IPS-18a (cell line): Measurements from ENCODE around the gene CDV3.

Experiments used
- H3K27ac ChIP-seq: one replicate; pipeline ENCODE4 v1.5.1; 2013; ENCODE audit warnings: low read length
- H3K27me3 ChIP-seq: one replicate; pipeline ENCODE4 v1.6.1; 2013; ENCODE audit warnings: mild to moderate bottlenecking, low read length; ENCODE audit not compliant: control insufficient read depth, insufficient read depth
- H3K36me3 ChIP-seq: one replicate; pipeline ENCODE4 v1.6.1; 2013; ENCODE audit warnings: low read depth, low read length; ENCODE audit not compliant: control insufficient read depth
- H3K4me1 ChIP-seq: one replicate; pipeline ENCODE4 v1.6.1; 2013; ENCODE audit warnings: low read depth, low read length; ENCODE audit not compliant: control insufficient read depth
- H3K4me3 ChIP-seq: one replicate; pipeline ENCODE4 v1.5.1; 2013; ENCODE audit warnings: low read length
- H3K9ac ChIP-seq: one replicate; pipeline ENCODE4 v1.6.1; 2013; ENCODE audit warnings: mild to moderate bottlenecking, low read length, moderate library complexity
- H3K9me3 ChIP-seq: one replicate; pipeline ENCODE4 v1.6.1; 2013; ENCODE audit warnings: low read depth, low read length; ENCODE audit not compliant: control insufficient read depth

CDV3 gene

GRCh38 chr3:133588784-133589465 lies 15.4 kb downstream of the CDV3 start:
- H3K36me3 ChIP-seq, result peaks cover 56% of the 10 kb centered on the region
- no peak overlapping the region for H3K27ac ChIP-seq

GRCh38 chr3:133589503-133589902 lies 16.0 kb downstream of the CDV3 start:
- H3K9me3 ChIP-seq, result no peaks in the 10 kb centered on the region
- H3K36me3 ChIP-seq, result peaks cover 50% of the 10 kb centered on the region
- no peaks in the 10 kb centered on the region for H3K4me1 ChIP-seq
- no peak overlapping the region for H3K27ac ChIP-seq
- H3K4me3 ChIP-seq, result no peak overlapping the region
- no peaks in the 10 kb centered on the region for H3K27me3 ChIP-seq
- no peak overlapping the region for H3K9ac ChIP-seq

More at GRCh38 chr3:133588784-133589465, 15.4 kb downstream of the CDV3 start:
- Histone ChIP-seq H3K9me3 (no peaks in the 10 kb centered on the region), H3K9ac (no peak overlapping the region), H3K4me1 (no peaks in the 10 kb centered on the region), H3K4me3 (no peak overlapping the region), H3K27me3 (no peaks in the 10 kb centered on the region)

GRCh38 chr3:133591271-133591742 lies 17.8 kb downstream of the CDV3 start:
- no peak overlapping the region for H3K27ac ChIP-seq
- no peaks in the 10 kb centered on the region for H3K27me3 ChIP-seq
- H3K9ac ChIP-seq, result no peak overlapping the region
- H3K9me3 ChIP-seq, result no peaks in the 10 kb centered on the region
- H3K4me3 ChIP-seq, result no peak overlapping the region
- no peaks in the 10 kb centered on the region for H3K4me1 ChIP-seq
- peaks cover 35% of the 10 kb centered on the region for H3K36me3 ChIP-seq

GRCh38 chr3:133592843-133593242 lies 19.4 kb downstream of the CDV3 start:
- Histone ChIP-seq H3K27ac (no peak overlapping the region), H3K36me3 (peaks cover 20% of the 10 kb centered on the region), H3K9ac (no peak overlapping the region), H3K4me3 (no peak overlapping the region), H3K9me3 (no peaks in the 10 kb centered on the region), H3K4me1 (no peaks in the 10 kb centered on the region), H3K27me3 (no peaks in the 10 kb centered on the region)

- Histone ChIP-seq H3K4me1 (no peaks in the 10 kb centered on the region), H3K9ac (no peak overlapping the region), H3K4me3 (no peak overlapping the region), H3K27me3 (no peaks in the 10 kb centered on the region), H3K27ac (no peak overlapping the region), H3K36me3 (peaks cover 16% of the 10 kb centered on the region), H3K9me3 (no peaks in the 10 kb centered on the region)
These were observed 19.8 kb downstream of the CDV3 start for GRCh38 chr3:133593243-133593642.

- Histone ChIP-seq H3K27me3 (no peaks in the 10 kb centered on the region), H3K4me1 (no peaks in the 10 kb centered on the region), H3K27ac (no peak overlapping the region), H3K9ac (no peak overlapping the region), H3K36me3 (no peaks in the 10 kb centered on the region), H3K4me3 (no peak overlapping the region), H3K9me3 (no peaks in the 10 kb centered on the region)
These were observed 21.9 kb downstream of the CDV3 start for GRCh38 chr3:133595341-133595740.

GRCh38 chr3:133598405-133598804 lies 24.9 kb downstream of the CDV3 start:
- H3K36me3 ChIP-seq, result peaks cover 5% of the 10 kb centered on the region
- no peak overlapping the region for H3K27ac ChIP-seq
- no peaks in the 10 kb centered on the region for H3K27me3 ChIP-seq
- no peaks in the 10 kb centered on the region for H3K4me1 ChIP-seq
- no peak overlapping the region for H3K4me3 ChIP-seq
- H3K9ac ChIP-seq, result no peak overlapping the region
- no peaks in the 10 kb centered on the region for H3K9me3 ChIP-seq

- Histone ChIP-seq H3K36me3 (peaks cover 8% of the 10 kb centered on the region), H3K27ac (no peak overlapping the region), H3K4me3 (no peak overlapping the region)
These were observed 25.8 kb downstream of the CDV3 start for GRCh38 chr3:133599280-133599679.

GRCh38 chr3:133600572-133601081 lies 27.1 kb downstream of the CDV3 start:
- H3K27me3 ChIP-seq, result no peaks in the 10 kb centered on the region
- H3K4me1 ChIP-seq, result no peaks in the 10 kb centered on the region
- no peak overlapping the region for H3K9ac ChIP-seq
- H3K36me3 ChIP-seq, result peaks cover 8% of the 10 kb centered on the region
- H3K27ac ChIP-seq, result no peak overlapping the region
- H3K9me3 ChIP-seq, result no peaks in the 10 kb centered on the region
- H3K4me3 ChIP-seq, result no peak overlapping the region

More at GRCh38 chr3:133599280-133599679, 25.8 kb downstream of the CDV3 start:
- no peak overlapping the region for H3K9ac ChIP-seq
- H3K27me3 ChIP-seq, result no peaks in the 10 kb centered on the region
- no peaks in the 10 kb centered on the region for H3K9me3 ChIP-seq
- H3K4me1 ChIP-seq, result no peaks in the 10 kb centered on the region

- Histone ChIP-seq H3K36me3 (peaks cover 54% of the 10 kb centered on the region), H3K9me3 (no peaks in the 10 kb centered on the region), H3K4me3 (no peak overlapping the region), H3K4me1 (no peaks in the 10 kb centered on the region), H3K27me3 (no peaks in the 10 kb centered on the region), H3K27ac (no peak overlapping the region), H3K9ac (no peak overlapping the region)
These were observed 32.9 kb downstream of the CDV3 start for GRCh38 chr3:133606342-133606741.

GRCh38 chr3:133606902-133607301 lies 33.4 kb downstream of the CDV3 start:
- H3K9me3 ChIP-seq, result no peaks in the 10 kb centered on the region
- H3K4me3 ChIP-seq, result no peak overlapping the region
- peaks cover 59% of the 10 kb centered on the region for H3K36me3 ChIP-seq
- no peaks in the 10 kb centered on the region for H3K27me3 ChIP-seq
- H3K4me1 ChIP-seq, result no peaks in the 10 kb centered on the region
- no peak overlapping the region for H3K27ac ChIP-seq
- no peak overlapping the region for H3K9ac ChIP-seq

GRCh38 chr3:133607816-133608215 lies 34.3 kb downstream of the CDV3 start:
- Histone ChIP-seq H3K9ac (no peak overlapping the region), H3K4me1 (no peaks in the 10 kb centered on the region), H3K36me3 (peaks cover 64% of the 10 kb centered on the region), H3K27ac (no peak overlapping the region), H3K4me3 (no peak overlapping the region), H3K27me3 (no peaks in the 10 kb centered on the region), H3K9me3 (no peaks in the 10 kb centered on the region)
